ENCODE measurements around the gene SUPT3H. TPM values are rescaled to one million over a fixed set of nuclear protein-coding genes. Genes with fewer than 3 reads are reported as not detected.

SUPT3H gene
- polyA plus RNA-seq, 1 experiment, result 8.7 TPM

- Histone ChIP-seq H3K27me3 (ENCODE audit: control insufficient read depth, insufficient read depth, low read length) (no peaks in the 10 kb centered on the region), H3K9me3 (ENCODE audit: control insufficient read depth, insufficient read depth, low read length) (no peaks in the 10 kb centered on the region), H3K27ac (ENCODE audit: low read depth, low read length) (no peak overlapping the region), H3K4me3 (ENCODE audit: low read depth, low read length) (no peak overlapping the region)
- no peak for DNase-seq (ENCODE audit: low read depth, low spot score)
- POLR2A ChIA-PET, result no interaction called here
- CTCF ChIA-PET, result interaction anchor here (0.7 to 1.2 kb wide), 4 partner anchors 31 to 836 kb away, joined by 3 to 4 read pairs (median 3); no protein-coding TSS in a partner anchor
- TF ChIP-seq, protein P1, sequence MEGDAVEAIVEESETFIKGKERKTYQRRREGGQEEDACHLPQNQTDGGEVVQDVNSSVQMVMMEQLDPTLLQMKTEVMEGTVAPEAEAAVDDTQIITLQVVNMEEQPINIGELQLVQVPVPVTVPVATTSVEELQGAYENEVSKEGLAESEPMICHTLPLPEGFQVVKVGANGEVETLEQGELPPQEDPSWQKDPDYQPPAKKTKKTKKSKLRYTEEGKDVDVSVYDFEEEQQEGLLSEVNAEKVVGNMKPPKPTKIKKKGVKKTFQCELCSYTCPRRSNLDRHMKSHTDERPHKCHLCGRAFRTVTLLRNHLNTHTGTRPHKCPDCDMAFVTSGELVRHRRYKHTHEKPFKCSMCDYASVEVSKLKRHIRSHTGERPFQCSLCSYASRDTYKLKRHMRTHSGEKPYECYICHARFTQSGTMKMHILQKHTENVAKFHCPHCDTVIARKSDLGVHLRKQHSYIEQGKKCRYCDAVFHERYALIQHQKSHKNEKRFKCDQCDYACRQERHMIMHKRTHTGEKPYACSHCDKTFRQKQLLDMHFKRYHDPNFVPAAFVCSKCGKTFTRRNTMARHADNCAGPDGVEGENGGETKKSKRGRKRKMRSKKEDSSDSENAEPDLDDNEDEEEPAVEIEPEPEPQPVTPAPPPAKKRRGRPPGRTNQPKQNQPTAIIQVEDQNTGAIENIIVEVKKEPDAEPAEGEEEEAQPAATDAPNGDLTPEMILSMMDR (IDR thresholded peaks at IDR 0.05; ENCODE audit: low read depth, low read length), result no peak
These were observed 291.2 kb downstream of the SUPT3H start for GRCh38 chr6:45086360-45087084.

DNA sequence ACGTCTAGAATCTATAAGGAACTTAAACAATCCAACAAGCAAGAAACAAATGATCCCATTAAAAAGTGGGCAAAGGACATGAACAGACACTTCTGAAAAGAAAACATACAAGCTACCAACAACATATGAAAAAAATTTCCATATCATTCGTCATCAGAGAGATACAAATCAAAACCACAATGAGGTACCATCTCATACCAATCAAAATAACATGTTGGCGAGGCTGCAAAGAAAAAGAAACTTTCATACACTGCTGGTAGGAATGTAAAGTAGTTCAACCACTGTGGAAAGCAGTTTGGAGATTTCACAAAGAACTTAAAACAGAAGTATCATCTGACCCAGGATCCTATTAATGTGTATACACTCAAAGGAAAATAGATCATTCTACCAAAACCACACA is 293.5 kb downstream of the SUPT3H start:
- ChIA-PET CTCF (no interaction called here), POLR2A (no interaction called here)
- TF ChIP-seq, protein P1 (IDR thresholded peaks at IDR 0.05; ENCODE audit: low read depth, low read length), result no peak
- Histone ChIP-seq H3K27ac (ENCODE audit: low read depth, low read length) (no peak overlapping the region), H3K27me3 (ENCODE audit: control insufficient read depth, insufficient read depth, low read length) (no peaks in the 10 kb centered on the region), H3K4me3 (ENCODE audit: low read depth, low read length) (no peak overlapping the region), H3K9me3 (ENCODE audit: control insufficient read depth, insufficient read depth, low read length) (peaks cover 1% of the 10 kb centered on the region; the same call in 1 of the 2 replicates)
- DNase-seq (ENCODE audit: low read depth, low spot score), result no peak

GRCh38 chr6:45082091-45082490 is 295.6 kb downstream of the SUPT3H start:
- Histone ChIP-seq H3K9me3 (ENCODE audit: control insufficient read depth, insufficient read depth, low read length) (peaks cover 6% of the 10 kb centered on the region), H3K27me3 (ENCODE audit: control insufficient read depth, insufficient read depth, low read length) (no peaks in the 10 kb centered on the region), H3K4me3 (ENCODE audit: low read depth, low read length) (no peak overlapping the region), H3K27ac (ENCODE audit: low read depth, low read length) (no peak overlapping the region)
- ChIA-PET CTCF (no interaction called here), POLR2A (no interaction called here)
- DNase-seq (ENCODE audit: low read depth, low spot score), result no peak
- TF ChIP-seq, protein P1 (IDR thresholded peaks at IDR 0.05; ENCODE audit: low read depth, low read length), result no peak

DNA sequence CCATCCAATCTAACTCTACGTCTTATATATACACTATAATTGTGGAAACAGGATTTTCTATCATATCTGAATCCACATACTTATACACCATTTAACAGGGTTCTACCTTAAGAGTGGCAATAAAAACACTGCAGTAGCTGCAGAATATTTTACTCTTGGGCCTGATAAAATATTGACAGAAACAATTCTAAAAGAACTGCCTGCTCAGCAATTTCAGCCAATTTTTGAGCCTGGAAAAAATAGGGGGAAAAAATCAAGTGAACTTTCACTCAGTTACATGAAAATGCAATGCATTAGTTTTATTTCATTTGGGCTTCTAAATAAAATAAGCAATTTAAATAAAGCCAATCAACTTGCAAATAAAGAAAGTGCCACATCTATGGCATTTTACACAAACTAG is 296.1 kb downstream of the SUPT3H start:
- no peak for DNase-seq (ENCODE audit: low read depth, low spot score)
- TF ChIP-seq, protein P1 (IDR thresholded peaks at IDR 0.05; ENCODE audit: low read depth, low read length), result no peak
- H3K27ac ChIP-seq (ENCODE audit: low read depth, low read length), result no peak overlapping the region
- H3K9me3 ChIP-seq (ENCODE audit: control insufficient read depth, insufficient read depth, low read length), result peaks cover 6% of the 10 kb centered on the region
- H3K4me3 ChIP-seq (ENCODE audit: low read depth, low read length), result no peak overlapping the region
- ChIA-PET POLR2A (no interaction called here), CTCF (no interaction called here)
- H3K27me3 ChIP-seq (ENCODE audit: control insufficient read depth, insufficient read depth, low read length), result no peaks in the 10 kb centered on the region

DNA sequence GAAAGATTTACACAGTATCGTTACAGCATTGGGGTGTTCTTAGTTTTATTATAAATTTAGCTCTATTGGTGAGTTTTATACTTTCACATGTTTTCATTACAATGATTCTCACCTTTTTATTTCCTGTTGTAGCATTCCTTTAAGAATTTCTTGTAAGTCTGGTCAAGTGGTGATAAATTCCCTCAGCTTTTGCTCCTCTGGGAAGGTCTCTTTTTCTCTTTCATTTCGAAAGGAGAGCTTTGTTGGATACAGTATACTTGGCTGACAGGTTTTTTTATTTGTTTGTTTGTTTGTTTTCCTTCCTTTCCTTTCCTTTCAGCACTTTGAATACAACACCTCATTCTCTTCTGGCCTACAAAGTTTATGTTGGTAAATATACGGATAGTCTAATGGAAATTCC is 299.3 kb downstream of the SUPT3H start:
- DNase-seq (ENCODE audit: low read depth, low spot score), result no peak
- ChIA-PET CTCF (no interaction called here), POLR2A (no interaction called here)
- Histone ChIP-seq H3K4me3 (ENCODE audit: low read depth, low read length) (no peak overlapping the region), H3K27ac (ENCODE audit: low read depth, low read length) (no peak overlapping the region), H3K27me3 (ENCODE audit: control insufficient read depth, insufficient read depth, low read length) (no peaks in the 10 kb centered on the region), H3K9me3 (ENCODE audit: control insufficient read depth, insufficient read depth, low read length) (peaks cover 6% of the 10 kb centered on the region)
- TF ChIP-seq, protein P1 (IDR thresholded peaks at IDR 0.05; ENCODE audit: low read depth, low read length), result no peak

Data from AG04450 (cell line).